HCT116 (cell line): ENCODE measurements around the gene AIRE. TPM values are rescaled to one million over a fixed set of nuclear protein-coding genes. Genes with fewer than 3 reads are reported as not detected.

ENCODE experiments used
- ATAC-seq: fragments of 200-7000 bp; cut with Tn5 transposase; 2 replicates; pipeline ENCODE4 v1.9.1; 2020; ENCODE audit warnings: mild to moderate bottlenecking, moderate library complexity
- BruUV-seq: library from RNA; stranded (reverse); fragments of 400-500 nt; replicated peaks from 2 replicates; lab custom pipeline; 2021; lab: Mats Ljungman, UMichigan
- CTCF ChIA-PET: fragments of 300-600 bp; sonication (Branson Sonifier 250); formaldehyde crosslinking; loops from one replicate; lab custom pipeline; 2021; ENCODE audit warnings: antibody characterized with exemption; lab: Charles Lee
- POLR2A ChIA-PET: fragments of 300-600, 350-600 bp; sonication (Branson Sonifier 250); formaldehyde crosslinking; loops from one replicate; lab custom pipeline; 2021; ENCODE audit warnings: antibody characterized with exemption; lab: Charles Lee
- RAD21 ChIA-PET, 2 experiments: fragments of 300-600 bp; sonication (Branson Sonifier 250); formaldehyde crosslinking; loops; one replicate each; lab custom pipeline; 2023; ENCODE audit warnings: low total read pairs in 2 of 2; ENCODE audit not compliant: uncharacterized antibody in 2 of 2, unreplicated experiment in 2 of 2, low non-redundant PET in 1 of 2; lab: Charles Lee
- DNase-seq: peaks from one replicate; pipeline ENCODE4 v3.0.0-alpha.2; 2010; ENCODE audit warnings: low read depth, low spot score
- H2AFZ ChIP-seq: fragments of 200-600 bp; shearing (Covaris generic), sonication (generic); 2 replicates; pipeline ENCODE4 v1.6.1; 2017; ENCODE audit warnings: low read depth, mixed run types, mixed read lengths, antibody characterized with exemption, low read length; ENCODE audit not compliant: poor library complexity, severe bottlenecking
- H3K27ac ChIP-seq: 2 replicates; pipeline ENCODE4 v1.5.1; 2012; ENCODE audit warnings: low read depth, low read length
- H3K27me3 ChIP-seq: fragments of 200-600 bp; sonication (generic); 2 replicates; pipeline ENCODE4 v1.6.1; 2016; ENCODE audit warnings: mixed run types, low read length, mixed read lengths; ENCODE audit not compliant: insufficient read depth
- H3K36me3 ChIP-seq, 2 experiments: fragments of 200-500 bp in 1 of 2; fragments of 200-600 bp in 1 of 2; sonication (Bioruptor generic) in 1 of 2; sonication (generic) in 1 of 2; 2 replicates each; pipeline versions ENCODE4 v1.5.1 to v1.6.1; 2014 to 2016; ENCODE audit warnings: low read length in 2 of 2, inconsistent platforms in 1 of 2, mixed read lengths in 1 of 2, mixed run types in 1 of 2; ENCODE audit not compliant: insufficient read depth in 2 of 2, control insufficient read depth in 1 of 2
- H3K4me1 ChIP-seq, 2 experiments: fragments of 200-600 bp in 1 of 2; sonication (generic) in 1 of 2; 2 replicates each; pipeline versions ENCODE4 v1.5.1 to v1.6.1; 2012 to 2017; ENCODE audit warnings: low read length in 2 of 2, inconsistent platforms in 1 of 2, mild to moderate bottlenecking in 1 of 2, mixed read lengths in 1 of 2, mixed run types in 1 of 2, moderate library complexity in 1 of 2; ENCODE audit not compliant: insufficient read depth in 2 of 2, control insufficient read depth in 1 of 2
- H3K4me2 ChIP-seq: fragments of 200-600 bp; sonication (generic); 2 replicates; pipeline ENCODE4 v1.6.1; 2017; ENCODE audit warnings: mixed run types, low read length, mixed read lengths
- H3K4me3 ChIP-seq, 2 experiments: fragments of 200-600 bp in 1 of 2; sonication (generic) in 1 of 2; replicated peaks in 1 of 2; 2 replicates each; pipeline ENCODE4 v1.5.1; 2011 to 2016; ENCODE audit warnings: low read length in 2 of 2, control low read depth in 1 of 2, low read depth in 1 of 2, mild to moderate bottlenecking in 1 of 2, mixed read lengths in 1 of 2, mixed run types in 1 of 2
- H3K79me2 ChIP-seq: fragments of 200-600 bp; sonication (generic); 2 replicates; pipeline ENCODE4 v1.6.1; 2017; ENCODE audit warnings: mild to moderate bottlenecking, mixed run types, low read length, moderate library complexity, mixed read lengths; ENCODE audit not compliant: insufficient read depth
- H3K9ac ChIP-seq: fragments of 200-600 bp; sonication (generic); 2 replicates; pipeline ENCODE4 v1.6.1; 2016; ENCODE audit warnings: low read length, mixed read lengths
- H3K9me2 ChIP-seq: fragments of 200-600 bp; sonication (generic), shearing (Covaris generic); 2 replicates; pipeline ENCODE4 v1.6.1; 2017; ENCODE audit warnings: mixed run types, mild to moderate bottlenecking, moderate library complexity; ENCODE audit not compliant: insufficient read depth
- H3K9me3 ChIP-seq, 2 experiments: fragments of 200-500 bp in 1 of 2; fragments of 200-600 bp in 1 of 2; sonication (Bioruptor generic) in 1 of 2; sonication (generic) in 1 of 2; 2 replicates each; pipeline ENCODE4 v1.6.1; 2014 to 2017; ENCODE audit warnings: low read length in 2 of 2, mixed read lengths in 2 of 2, inconsistent platforms in 1 of 2, low read depth in 1 of 2, mild to moderate bottlenecking in 1 of 2, mixed run types in 1 of 2, moderate library complexity in 1 of 2; ENCODE audit not compliant: control insufficient read depth in 1 of 2, insufficient read depth in 1 of 2
- H4K20me1 ChIP-seq: fragments of 200-600 bp; sonication (generic), shearing (Covaris generic); 2 replicates; pipeline ENCODE4 v1.6.1; 2017; ENCODE audit warnings: mixed run types, mild to moderate bottlenecking, moderate library complexity; ENCODE audit not compliant: insufficient read depth
- ATF3 ChIP-seq: IDR thresholded peaks from 2 replicates; pipeline ENCODE4 v1.6.1; 2012
- CEBPB ChIP-seq: IDR thresholded peaks from 2 replicates; pipeline ENCODE4 v1.6.1; 2012; ENCODE audit warnings: low read depth
- EZH2phosphoT487 ChIP-seq: fragments of 200-600 bp; IDR thresholded peaks from 2 replicates; pipeline ENCODE4 v1.6.1; 2018; ENCODE audit warnings: antibody characterized with exemption, borderline replicate concordance
- FOSL1 ChIP-seq: IDR thresholded peaks from 2 replicates; pipeline ENCODE4 v1.6.1; 2012; ENCODE audit warnings: low read depth
- JUND ChIP-seq: IDR thresholded peaks from 2 replicates; pipeline ENCODE4 v1.6.1; 2012
- POLR2A ChIP-seq: IDR thresholded peaks from 2 replicates; pipeline ENCODE4 v1.7.0; 2011; ENCODE audit warnings: borderline replicate concordance; ENCODE audit not compliant: insufficient read depth, insufficient read length; ENCODE audit errors: extremely low read depth
- REST ChIP-seq: IDR thresholded peaks from 2 replicates; pipeline ENCODE4 v1.6.1; 2012; ENCODE audit warnings: low read depth
- SIN3A ChIP-seq: IDR thresholded peaks from 2 replicates; pipeline ENCODE4 v1.6.1; 2012; ENCODE audit warnings: low read depth
- SRF ChIP-seq: IDR thresholded peaks from 2 replicates; pipeline ENCODE4 v1.6.1; 2012; ENCODE audit warnings: low read depth
- ZFX ChIP-seq: fragments of 450-650 bp; IDR thresholded peaks from 2 replicates; pipeline ENCODE4 v1.6.1; 2017
- ZNF274 ChIP-seq: fragments of 200-500 bp; sonication (Bioruptor generic); IDR thresholded peaks from 2 replicates; pipeline ENCODE4 v1.6.1; 2014; ENCODE audit warnings: mild to moderate bottlenecking, low read depth, low read length, inconsistent platforms
- intact Hi-C: fragments of 100-400 bp; cut with micrococcal nuclease; formaldehyde crosslinking; loops from 2 replicates; pipeline ENCODE4 v1.10.0; 2022
- total RNA-seq: library from RNA; stranded (reverse); gene quantifications from one replicate; pipeline ENCODE4 v1.2.1, GENCODE V29; 2021; ENCODE audit not compliant: unreplicated experiment
- TF ChIP-seq, protein P1 (sequence below): IDR thresholded peaks from 2 replicates; pipeline ENCODE4 v1.6.1; 2011; ENCODE audit warnings: mild to moderate bottlenecking, low read length, moderate library complexity; ENCODE audit not compliant: insufficient replicate concordance; ENCODE audit errors: extremely low read depth
- TF ChIP-seq, protein P2 (sequence below): IDR thresholded peaks from 2 replicates; pipeline ENCODE4 v1.6.1; 2012

The AIRE gene
- total RNA-seq, 1 experiment from 2014 or later, result not detected

DNA sequence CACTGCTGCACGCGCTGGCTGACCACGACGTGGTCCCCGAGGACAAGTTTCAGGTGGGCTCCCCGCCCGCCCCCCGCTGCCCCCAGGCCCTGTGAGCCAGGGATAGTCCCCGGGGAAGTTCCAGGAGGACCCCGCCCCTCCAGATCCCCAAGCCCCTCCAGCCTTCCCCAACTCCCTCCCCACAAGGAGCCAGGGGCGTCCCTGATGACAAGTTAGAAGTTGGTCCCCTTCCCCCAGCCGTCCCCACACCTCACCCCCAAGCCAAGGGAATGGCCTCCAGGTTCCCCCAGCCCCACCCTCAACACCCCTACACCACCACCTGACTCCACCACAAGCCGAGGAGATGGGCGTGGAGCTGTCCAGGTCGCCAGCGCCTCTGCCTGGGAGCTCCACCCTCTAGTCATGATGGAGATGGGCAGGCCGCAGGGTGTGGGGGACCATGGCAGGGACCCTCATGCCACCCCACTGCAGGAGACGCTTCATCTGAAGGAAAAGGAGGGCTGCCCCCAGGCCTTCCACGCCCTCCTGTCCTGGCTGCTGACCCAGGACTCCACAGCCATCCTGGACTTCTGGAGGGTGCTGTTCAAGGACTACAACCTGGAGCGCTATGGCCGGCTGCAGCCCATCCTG lies 525 bp downstream of the AIRE start:
- CTCF ChIA-PET, result interaction anchor here (1.7 kb wide), 1 partner anchor 12 kb away, joined by 8 read pairs; no protein-coding TSS in a partner anchor
- no peaks in the 10 kb centered on the region for H3K79me2 ChIP-seq
- no peak overlapping the region for H3K9ac ChIP-seq
- no peak overlapping the region for H3K4me2 ChIP-seq
- intact Hi-C loops, result no loop called here
- no peaks in the 10 kb centered on the region for H3K9me2 ChIP-seq
- H2AFZ ChIP-seq, result no peak overlapping the region
- H3K9me3 ChIP-seq, result no peaks in the 10 kb centered on the region
- DNase-seq (no peak), ATAC-seq (no peak)
- RAD21 ChIA-PET, result no interaction called here
- POLR2A ChIA-PET, result no interaction called here
- H3K4me1 ChIP-seq, result no peaks in the 10 kb centered on the region
- TF ChIP-seq, protein P1, sequence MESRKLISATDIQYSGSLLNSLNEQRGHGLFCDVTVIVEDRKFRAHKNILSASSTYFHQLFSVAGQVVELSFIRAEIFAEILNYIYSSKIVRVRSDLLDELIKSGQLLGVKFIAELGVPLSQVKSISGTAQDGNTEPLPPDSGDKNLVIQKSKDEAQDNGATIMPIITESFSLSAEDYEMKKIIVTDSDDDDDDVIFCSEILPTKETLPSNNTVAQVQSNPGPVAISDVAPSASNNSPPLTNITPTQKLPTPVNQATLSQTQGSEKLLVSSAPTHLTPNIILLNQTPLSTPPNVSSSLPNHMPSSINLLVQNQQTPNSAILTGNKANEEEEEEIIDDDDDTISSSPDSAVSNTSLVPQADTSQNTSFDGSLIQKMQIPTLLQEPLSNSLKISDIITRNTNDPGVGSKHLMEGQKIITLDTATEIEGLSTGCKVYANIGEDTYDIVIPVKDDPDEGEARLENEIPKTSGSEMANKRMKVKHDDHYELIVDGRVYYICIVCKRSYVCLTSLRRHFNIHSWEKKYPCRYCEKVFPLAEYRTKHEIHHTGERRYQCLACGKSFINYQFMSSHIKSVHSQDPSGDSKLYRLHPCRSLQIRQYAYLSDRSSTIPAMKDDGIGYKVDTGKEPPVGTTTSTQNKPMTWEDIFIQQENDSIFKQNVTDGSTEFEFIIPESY, result no peak
- TF ChIP-seq POLR2A, result no peak
- TF ChIP-seq ATF3, result no peak
- TF ChIP-seq ZNF274, result no peak
- TF ChIP-seq, protein P2, sequence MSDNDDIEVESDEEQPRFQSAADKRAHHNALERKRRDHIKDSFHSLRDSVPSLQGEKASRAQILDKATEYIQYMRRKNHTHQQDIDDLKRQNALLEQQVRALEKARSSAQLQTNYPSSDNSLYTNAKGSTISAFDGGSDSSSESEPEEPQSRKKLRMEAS, result no peak
- TF ChIP-seq ZFX, result no peak
- TF ChIP-seq SRF, result no peak
- no peak for TF ChIP-seq REST
- TF ChIP-seq SIN3A, result no peak
- no peak for TF ChIP-seq FOSL1
- TF ChIP-seq EZH2phosphoT487, result no peak
- TF ChIP-seq JUND, result no peak
- TF ChIP-seq CEBPB, result no peak
- H3K36me3 ChIP-seq, result no peaks in the 10 kb centered on the region
- no peak overlapping the region for H3K4me3 ChIP-seq
- H4K20me1 ChIP-seq, result no peaks in the 10 kb centered on the region
- no TSS peak for BruUV-seq
- no peak overlapping the region for H3K27ac ChIP-seq
- no peaks in the 10 kb centered on the region for H3K27me3 ChIP-seq
